SK-N-SH treated with all-trans-retinoic acid at 6 μM for 48 hours (cell line): Measurements from ENCODE around the gene UCP2.

ENCODE experiments used
- ARNTL ChIP-seq: fragments of 450-650 bp; formaldehyde crosslinking; IDR thresholded peaks from 2 replicates; pipeline ENCODE4 v1.5.0; 2020; ENCODE audit warnings: low read depth, mild to moderate bottlenecking, moderate library complexity, borderline replicate concordance
- ISL1 ChIP-seq: fragments of 250-450 bp; sonication (Bioruptor Pico); IDR thresholded peaks from 2 replicates; pipeline ENCODE4 v2.1.2; 2022; ENCODE audit warnings: mild to moderate bottlenecking, moderate library complexity
- PATZ1 ChIP-seq: fragments of 250-450 bp; sonication (Bioruptor Pico); IDR thresholded peaks from 2 replicates; pipeline ENCODE4 v1.8.0; 2020; ENCODE audit warnings: mild to moderate bottlenecking, moderate library complexity, borderline replicate concordance
- PPARA ChIP-seq: fragments of 250-450 bp; sonication (Bioruptor Pico); IDR thresholded peaks from 2 replicates; pipeline ENCODE4 v1.5.0; 2020; ENCODE audit warnings: mild to moderate bottlenecking, borderline replicate concordance
- RARB ChIP-seq: fragments of 250-450 bp; sonication (Bioruptor Pico); IDR thresholded peaks from 2 replicates; pipeline ENCODE4 v1.8.0; 2021; ENCODE audit warnings: mild to moderate bottlenecking, moderate library complexity
- SNAI2 ChIP-seq: fragments of 250-450 bp; sonication (Bioruptor Pico); IDR thresholded peaks from 2 replicates; pipeline ENCODE4 v1.5.0; 2020; ENCODE audit warnings: mild to moderate bottlenecking, moderate library complexity
- TCF4 ChIP-seq: fragments of 250-450 bp; sonication (Bioruptor Pico); IDR thresholded peaks from 2 replicates; pipeline ENCODE4 v1.8.0; 2021; ENCODE audit warnings: mild to moderate bottlenecking, moderate library complexity, borderline replicate concordance
- TOX ChIP-seq: fragments of 250-450 bp; sonication (Bioruptor Pico); IDR thresholded peaks from 2 replicates; pipeline ENCODE4 v1.8.0; 2021; ENCODE audit warnings: mild to moderate bottlenecking, moderate library complexity, borderline replicate concordance
- ZFP3 ChIP-seq: fragments of 250-450 bp; sonication (Bioruptor Pico); IDR thresholded peaks from 2 replicates; pipeline ENCODE4 v1.5.0; 2020; ENCODE audit warnings: mild to moderate bottlenecking, moderate library complexity
- ZNF70 ChIP-seq: fragments of 450-650 bp; formaldehyde crosslinking; IDR thresholded peaks from 2 replicates; pipeline ENCODE4 v1.5.0; 2020; ENCODE audit warnings: mild to moderate bottlenecking, moderate library complexity
- TF ChIP-seq, protein P1 (sequence below): fragments of 250-450 bp; sonication (Bioruptor Pico); IDR thresholded peaks from 2 replicates; pipeline ENCODE4 v1.5.0; 2020; ENCODE audit warnings: mild to moderate bottlenecking, moderate library complexity
- TF ChIP-seq, protein P2 (sequence below): fragments of 250-450 bp; sonication (Bioruptor Pico); IDR thresholded peaks from 2 replicates; pipeline ENCODE4 v1.8.0; 2021; ENCODE audit warnings: low read depth, mild to moderate bottlenecking, moderate library complexity, borderline replicate concordance

- TF ChIP-seq TCF4 (CRISPR knock-in tag), result no peak
- no peak for TF ChIP-seq TOX (CRISPR knock-in tag)
- TF ChIP-seq ZFP3 (CRISPR knock-in tag), result no peak
- no peak for TF ChIP-seq RARB (CRISPR knock-in tag)
- no peak for TF ChIP-seq ARNTL (CRISPR knock-in tag)
- no peak for TF ChIP-seq PATZ1 (CRISPR knock-in tag)
- TF ChIP-seq, protein P1, sequence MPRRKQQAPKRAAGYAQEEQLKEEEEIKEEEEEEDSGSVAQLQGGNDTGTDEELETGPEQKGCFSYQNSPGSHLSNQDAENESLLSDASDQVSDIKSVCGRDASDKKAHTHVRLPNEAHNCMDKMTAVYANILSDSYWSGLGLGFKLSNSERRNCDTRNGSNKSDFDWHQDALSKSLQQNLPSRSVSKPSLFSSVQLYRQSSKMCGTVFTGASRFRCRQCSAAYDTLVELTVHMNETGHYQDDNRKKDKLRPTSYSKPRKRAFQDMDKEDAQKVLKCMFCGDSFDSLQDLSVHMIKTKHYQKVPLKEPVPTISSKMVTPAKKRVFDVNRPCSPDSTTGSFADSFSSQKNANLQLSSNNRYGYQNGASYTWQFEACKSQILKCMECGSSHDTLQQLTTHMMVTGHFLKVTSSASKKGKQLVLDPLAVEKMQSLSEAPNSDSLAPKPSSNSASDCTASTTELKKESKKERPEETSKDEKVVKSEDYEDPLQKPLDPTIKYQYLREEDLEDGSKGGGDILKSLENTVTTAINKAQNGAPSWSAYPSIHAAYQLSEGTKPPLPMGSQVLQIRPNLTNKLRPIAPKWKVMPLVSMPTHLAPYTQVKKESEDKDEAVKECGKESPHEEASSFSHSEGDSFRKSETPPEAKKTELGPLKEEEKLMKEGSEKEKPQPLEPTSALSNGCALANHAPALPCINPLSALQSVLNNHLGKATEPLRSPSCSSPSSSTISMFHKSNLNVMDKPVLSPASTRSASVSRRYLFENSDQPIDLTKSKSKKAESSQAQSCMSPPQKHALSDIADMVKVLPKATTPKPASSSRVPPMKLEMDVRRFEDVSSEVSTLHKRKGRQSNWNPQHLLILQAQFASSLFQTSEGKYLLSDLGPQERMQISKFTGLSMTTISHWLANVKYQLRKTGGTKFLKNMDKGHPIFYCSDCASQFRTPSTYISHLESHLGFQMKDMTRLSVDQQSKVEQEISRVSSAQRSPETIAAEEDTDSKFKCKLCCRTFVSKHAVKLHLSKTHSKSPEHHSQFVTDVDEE (CRISPR knock-in tag), result no peak
- TF ChIP-seq PPARA (CRISPR knock-in tag), result no peak
- TF ChIP-seq SNAI2 (CRISPR knock-in tag), result no peak
- TF ChIP-seq, protein P2, sequence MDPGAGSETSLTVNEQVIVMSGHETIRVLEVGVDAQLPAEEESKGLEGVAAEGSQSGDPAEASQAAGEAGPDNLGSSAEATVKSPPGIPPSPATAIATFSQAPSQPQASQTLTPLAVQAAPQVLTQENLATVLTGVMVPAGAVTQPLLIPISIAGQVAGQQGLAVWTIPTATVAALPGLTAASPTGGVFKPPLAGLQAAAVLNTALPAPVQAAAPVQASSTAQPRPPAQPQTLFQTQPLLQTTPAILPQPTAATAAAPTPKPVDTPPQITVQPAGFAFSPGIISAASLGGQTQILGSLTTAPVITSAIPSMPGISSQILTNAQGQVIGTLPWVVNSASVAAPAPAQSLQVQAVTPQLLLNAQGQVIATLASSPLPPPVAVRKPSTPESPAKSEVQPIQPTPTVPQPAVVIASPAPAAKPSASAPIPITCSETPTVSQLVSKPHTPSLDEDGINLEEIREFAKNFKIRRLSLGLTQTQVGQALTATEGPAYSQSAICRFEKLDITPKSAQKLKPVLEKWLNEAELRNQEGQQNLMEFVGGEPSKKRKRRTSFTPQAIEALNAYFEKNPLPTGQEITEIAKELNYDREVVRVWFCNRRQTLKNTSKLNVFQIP (CRISPR knock-in tag), result no peak
- TF ChIP-seq ISL1 (CRISPR knock-in tag), result no peak
- no peak for TF ChIP-seq ZNF70 (CRISPR knock-in tag)
Measured at GRCh38 chr11:74024261-74025029, 41.8 kb upstream of the UCP2 start.
